HG02623 (cell line): ENCODE measurements around the gene NSRP1.
"Not testable (repeated sequence)": the region's sequence is repeated elsewhere in the genome, so short reads cannot be mapped to it uniquely, and the experiment has no call there.

ENCODE experiments used
- ATAC-seq: cut with Tn5 transposase; IDR thresholded peaks from one replicate; pipeline ENCODE4 v1.9.1; 2021; ENCODE audit warnings: moderate library complexity; ENCODE audit not compliant: unreplicated experiment

Gene NSRP1

DNA sequence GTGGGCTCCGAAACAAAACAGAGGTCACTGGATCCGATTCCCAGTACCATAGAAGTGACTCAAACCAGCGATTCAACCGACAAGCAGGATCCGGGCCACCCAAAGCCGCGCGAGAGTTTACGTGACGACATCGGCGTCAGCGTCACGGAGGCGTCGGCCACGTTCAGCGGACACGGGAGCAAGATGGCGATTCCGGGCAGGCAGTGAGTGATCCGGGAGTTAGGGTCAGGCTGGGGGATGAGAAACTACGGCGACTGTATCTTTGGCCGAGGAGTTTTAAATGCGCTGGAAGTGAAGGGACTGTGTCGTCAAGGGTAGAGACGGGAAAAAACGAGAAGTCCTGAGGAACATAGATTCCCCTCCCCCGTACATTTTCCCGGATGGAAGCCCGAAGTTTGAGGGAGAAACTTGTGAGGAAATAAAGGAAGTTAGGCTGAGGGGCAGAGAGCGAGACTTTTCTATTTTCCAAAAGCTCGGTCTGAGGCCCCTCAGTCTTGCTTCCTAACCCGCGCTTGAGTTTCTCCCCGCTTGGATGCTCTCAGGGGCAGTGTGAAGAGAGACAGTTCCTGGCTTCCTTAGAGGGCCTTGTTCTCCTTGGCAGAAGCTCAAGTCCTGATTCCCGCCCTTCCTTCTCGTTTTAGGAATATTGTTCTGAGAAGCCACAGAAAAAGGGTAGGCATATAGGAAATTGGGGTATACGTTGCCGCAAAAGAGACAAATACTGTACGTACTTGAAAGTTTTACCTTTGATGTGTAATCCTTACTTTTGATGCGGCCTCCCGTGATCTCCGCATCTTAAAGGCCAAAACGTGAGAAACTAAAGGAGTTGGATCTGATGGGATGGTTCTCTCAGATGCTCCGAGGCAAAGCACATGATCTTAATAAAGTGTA, at the start of gene NSRP1:
Gene NSRP1 (plus strand): TSS at position 156 of the 891 bp plus-strand sequence. CDS start 28 bp downstream, at position 184.
- peak; percentile 79 for ATAC-seq

GRCh38 chr17:30068465-30068864, 48.2 kb upstream of the NSRP1 start:
- no peak for ATAC-seq

DNA sequence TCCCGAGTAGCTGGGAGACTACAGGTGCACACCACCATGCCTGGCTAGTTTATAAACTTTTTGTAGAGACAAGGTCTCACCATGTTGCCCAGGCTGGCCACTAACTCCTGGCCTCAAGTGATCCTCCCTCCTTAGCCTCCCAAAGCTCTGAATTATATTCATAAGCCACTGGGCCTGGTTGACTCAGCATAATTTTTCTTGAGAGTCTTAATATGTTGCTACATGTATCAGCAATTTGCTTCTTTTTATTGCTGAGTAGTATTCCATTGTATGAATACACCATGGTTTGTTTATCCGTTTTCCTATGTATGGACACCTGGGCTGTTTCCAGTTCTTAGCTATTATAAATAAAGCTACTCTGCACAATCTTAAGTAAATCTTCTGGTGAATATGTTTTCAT, 42.4 kb upstream of the NSRP1 start:
- no peak for ATAC-seq

- no peak for ATAC-seq
These were observed 41.9 kb upstream of the NSRP1 start for GRCh38 chr17:30074730-30075129.

- ATAC-seq: no peak
These were observed 33.8 kb upstream of the NSRP1 start for GRCh38 chr17:30082773-30083172.

DNA sequence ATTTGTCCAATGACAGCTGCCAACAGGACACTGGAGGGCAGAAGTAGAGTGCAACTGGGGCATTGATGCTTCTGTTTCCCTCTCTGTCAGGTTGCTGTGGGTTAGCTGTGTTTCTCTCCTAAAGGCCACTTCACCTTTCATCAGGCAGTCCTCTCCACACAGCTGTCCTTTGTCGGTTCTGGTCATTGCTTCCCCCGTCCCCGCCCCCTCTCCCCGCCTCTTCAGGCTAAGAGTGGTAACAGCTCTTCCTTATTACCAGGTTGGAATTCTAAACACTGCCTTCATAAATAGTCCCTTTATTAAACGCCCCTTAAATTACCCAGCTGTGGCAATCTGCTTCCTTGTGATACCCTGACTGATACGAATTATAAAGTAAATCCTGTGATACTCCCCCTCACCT, 31.8 kb upstream of the NSRP1 start:
- no peak for ATAC-seq

GRCh38 chr17:30086896-30087295, 29.7 kb upstream of the NSRP1 start:
- ATAC-seq: no peak

DNA sequence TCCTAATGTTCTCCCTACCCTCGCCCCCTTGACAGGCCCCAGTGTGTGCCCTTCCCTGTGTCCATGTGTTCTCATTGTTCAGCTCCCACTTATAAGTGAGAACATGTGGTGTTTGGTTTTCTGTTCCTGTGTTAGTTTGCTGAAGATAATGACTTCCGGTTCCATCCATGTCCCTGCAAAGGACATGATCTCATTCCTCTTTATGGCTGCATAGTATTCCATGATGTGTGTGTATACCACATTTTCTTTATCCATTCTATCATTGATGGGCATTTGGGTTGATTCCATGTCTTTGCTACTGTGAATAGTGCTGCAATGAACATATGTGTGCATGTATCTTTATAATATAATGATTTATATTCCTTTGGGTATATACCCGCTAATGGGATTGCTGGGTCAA, 29.2 kb upstream of the NSRP1 start:
- ATAC-seq: not testable (repeated sequence)

DNA sequence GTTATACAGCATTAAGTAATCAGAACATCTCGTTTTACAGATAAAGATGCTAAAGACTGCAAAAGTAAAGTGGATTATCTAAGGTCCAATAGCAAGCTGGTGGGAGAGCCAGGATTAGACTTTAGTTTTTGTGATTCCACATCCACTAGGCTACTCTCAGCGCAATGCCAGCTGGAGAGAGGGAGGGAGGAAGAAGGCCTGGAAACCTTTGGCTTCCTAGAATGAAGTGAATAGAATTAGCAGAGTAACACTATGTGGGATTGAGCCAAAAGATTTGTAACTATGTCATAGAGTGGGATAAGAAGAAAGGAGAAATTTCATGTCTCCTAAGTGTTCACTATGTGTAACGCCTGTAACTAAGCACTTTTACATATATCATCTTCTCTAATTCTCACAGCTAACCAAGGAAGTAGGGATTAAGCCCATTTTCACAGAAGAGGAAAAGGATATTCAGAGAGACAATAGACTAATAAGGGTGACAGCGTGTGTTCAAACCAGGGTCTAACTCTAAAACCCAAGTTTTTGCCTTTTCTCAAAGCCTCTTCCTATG, 25.4 kb upstream of the NSRP1 start:
- no peak for ATAC-seq

GRCh38 chr17:30091771-30092170, 24.8 kb upstream of the NSRP1 start:
- ATAC-seq: no peak

- no peak for ATAC-seq
These were observed 23.7 kb upstream of the NSRP1 start for GRCh38 chr17:30092886-30093285.

GRCh38 chr17:30093463-30094147, 23.0 kb upstream of the NSRP1 start:
- ATAC-seq: no peak

GRCh38 chr17:30095507-30096244, 20.9 kb upstream of the NSRP1 start:
- ATAC-seq: no peak

- no peak for ATAC-seq
These were observed 14.8 kb upstream of the NSRP1 start for GRCh38 chr17:30101686-30102390.

DNA sequence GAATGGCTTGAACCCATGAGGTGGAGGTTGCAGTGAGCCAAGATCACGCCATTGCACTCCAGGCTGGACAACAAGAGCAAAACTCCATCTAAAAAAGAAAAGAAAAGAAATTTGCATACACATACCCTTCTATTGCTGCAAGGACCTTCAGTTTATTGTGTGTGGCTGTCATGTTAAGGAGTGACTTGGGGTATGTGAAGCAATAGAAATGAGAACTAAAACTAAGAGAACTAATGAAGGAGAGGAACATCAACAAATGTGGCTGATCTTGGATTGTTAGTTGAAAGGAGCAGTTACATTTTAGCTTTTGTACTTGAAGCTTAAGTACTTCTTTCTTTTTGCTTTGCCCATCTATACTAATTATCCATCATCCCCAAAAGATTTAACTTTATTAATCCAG, 12.7 kb upstream of the NSRP1 start:
- no peak for ATAC-seq

DNA sequence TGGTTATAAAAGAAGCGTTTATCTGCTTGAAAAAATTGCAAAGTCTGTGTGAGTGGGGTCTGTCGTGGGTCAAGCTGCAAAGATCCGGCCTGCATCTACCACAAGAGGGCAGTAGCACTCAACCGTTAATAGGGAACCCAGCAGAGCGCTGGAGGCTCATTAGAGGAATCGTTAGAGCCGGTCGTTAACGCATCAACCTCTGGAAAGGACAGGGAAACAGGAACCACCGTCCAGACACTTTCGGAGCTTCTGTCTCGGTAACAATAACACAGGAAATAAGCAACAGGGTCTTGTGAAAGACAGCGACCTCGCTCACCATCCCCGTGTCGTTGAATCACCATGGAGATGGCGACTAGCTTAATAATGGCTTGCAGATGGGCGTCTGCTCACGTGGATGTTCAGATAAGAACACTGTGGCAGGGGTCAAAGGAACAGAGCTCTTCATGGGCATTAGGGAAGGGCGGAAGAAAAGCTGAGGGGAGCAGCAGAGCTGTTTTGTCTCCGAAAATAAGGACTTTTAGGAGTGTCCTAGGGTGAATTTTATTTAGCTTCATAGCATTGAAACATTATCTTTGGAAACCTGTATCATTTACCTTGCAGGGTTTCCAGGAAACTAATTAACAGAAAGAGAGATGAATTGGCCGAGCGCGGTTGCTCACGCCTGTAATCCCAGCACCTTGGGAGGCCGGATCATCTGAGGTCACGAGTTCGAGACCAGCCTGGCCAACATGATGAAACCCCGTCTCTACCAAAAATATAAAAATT, 11.9 kb upstream of the NSRP1 start:
- ATAC-seq: no peak

GRCh38 chr17:30112794-30113193, 3.8 kb upstream of the NSRP1 start:
- no peak for ATAC-seq

GRCh38 chr17:30113213-30113612, 3.4 kb upstream of the NSRP1 start:
- ATAC-seq: no peak

DNA sequence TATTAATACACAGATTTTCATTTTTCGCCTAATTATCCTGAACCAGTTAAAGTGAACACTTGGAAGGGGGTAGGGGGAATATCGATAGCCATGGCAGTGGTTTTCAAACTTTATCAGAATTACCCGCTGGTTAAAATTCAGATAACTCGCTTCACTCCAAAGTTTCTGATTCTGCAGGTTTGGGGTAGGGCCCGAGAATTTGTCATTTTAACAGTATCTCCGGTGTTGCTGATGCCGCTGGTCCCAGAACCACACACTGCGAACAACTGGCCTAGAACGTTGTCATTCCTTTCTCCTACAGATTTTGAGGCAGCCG, 313 bp upstream of the NSRP1 start:
- ATAC-seq: no peak

- no peak for ATAC-seq
These were observed 1.1 kb downstream of the NSRP1 start for GRCh38 chr17:30117675-30118081.
